ENCODE measurements around the gene FANCG. TPM values are rescaled to one million over a fixed set of nuclear protein-coding genes. Genes with fewer than 3 reads are reported as not detected.

The FANCG gene
- total and polyA plus RNA-seq, 8 donors = 1.3 to 30.9 (median 16.4) TPM

GRCh38 chr9:35044071-35044470 is 35.7 kb downstream of the FANCG start:
- TF ChIP-seq EP300 (IDR thresholded peaks at IDR 0.05) (no peak), POLR2AphosphoS5 (IDR thresholded peaks at IDR 0.05) (no peak), POLR2A (IDR thresholded peaks at IDR 0.05) (no peak)
- TF ChIP-seq, protein P1, sequence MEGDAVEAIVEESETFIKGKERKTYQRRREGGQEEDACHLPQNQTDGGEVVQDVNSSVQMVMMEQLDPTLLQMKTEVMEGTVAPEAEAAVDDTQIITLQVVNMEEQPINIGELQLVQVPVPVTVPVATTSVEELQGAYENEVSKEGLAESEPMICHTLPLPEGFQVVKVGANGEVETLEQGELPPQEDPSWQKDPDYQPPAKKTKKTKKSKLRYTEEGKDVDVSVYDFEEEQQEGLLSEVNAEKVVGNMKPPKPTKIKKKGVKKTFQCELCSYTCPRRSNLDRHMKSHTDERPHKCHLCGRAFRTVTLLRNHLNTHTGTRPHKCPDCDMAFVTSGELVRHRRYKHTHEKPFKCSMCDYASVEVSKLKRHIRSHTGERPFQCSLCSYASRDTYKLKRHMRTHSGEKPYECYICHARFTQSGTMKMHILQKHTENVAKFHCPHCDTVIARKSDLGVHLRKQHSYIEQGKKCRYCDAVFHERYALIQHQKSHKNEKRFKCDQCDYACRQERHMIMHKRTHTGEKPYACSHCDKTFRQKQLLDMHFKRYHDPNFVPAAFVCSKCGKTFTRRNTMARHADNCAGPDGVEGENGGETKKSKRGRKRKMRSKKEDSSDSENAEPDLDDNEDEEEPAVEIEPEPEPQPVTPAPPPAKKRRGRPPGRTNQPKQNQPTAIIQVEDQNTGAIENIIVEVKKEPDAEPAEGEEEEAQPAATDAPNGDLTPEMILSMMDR (IDR thresholded peaks at IDR 0.05) = no peak
- peaks cover 0 to 62% (median 57%) of the 10 kb centered on the region in 4 donors for H3K36me3 ChIP-seq
- no peak overlapping the region for H3K27ac ChIP-seq
- H3K9me3 ChIP-seq = no peaks in the 10 kb centered on the region
- H3K4me3 ChIP-seq = no peak overlapping the region
- no peak for DNase-seq
- no peaks in the 10 kb centered on the region for H3K27me3 ChIP-seq
- 81 to 100% (median 88%) methylated on average over 3 of the region's 3 CpGs for WGBS, 5 donors
- intact Hi-C loops (cut with DNase I; ENCODE audit: low total_unique reads) = no loop called here
- peaks cover 0 to 12% (median 0%) of the 10 kb centered on the region in 4 donors for H3K4me1 ChIP-seq

DNA sequence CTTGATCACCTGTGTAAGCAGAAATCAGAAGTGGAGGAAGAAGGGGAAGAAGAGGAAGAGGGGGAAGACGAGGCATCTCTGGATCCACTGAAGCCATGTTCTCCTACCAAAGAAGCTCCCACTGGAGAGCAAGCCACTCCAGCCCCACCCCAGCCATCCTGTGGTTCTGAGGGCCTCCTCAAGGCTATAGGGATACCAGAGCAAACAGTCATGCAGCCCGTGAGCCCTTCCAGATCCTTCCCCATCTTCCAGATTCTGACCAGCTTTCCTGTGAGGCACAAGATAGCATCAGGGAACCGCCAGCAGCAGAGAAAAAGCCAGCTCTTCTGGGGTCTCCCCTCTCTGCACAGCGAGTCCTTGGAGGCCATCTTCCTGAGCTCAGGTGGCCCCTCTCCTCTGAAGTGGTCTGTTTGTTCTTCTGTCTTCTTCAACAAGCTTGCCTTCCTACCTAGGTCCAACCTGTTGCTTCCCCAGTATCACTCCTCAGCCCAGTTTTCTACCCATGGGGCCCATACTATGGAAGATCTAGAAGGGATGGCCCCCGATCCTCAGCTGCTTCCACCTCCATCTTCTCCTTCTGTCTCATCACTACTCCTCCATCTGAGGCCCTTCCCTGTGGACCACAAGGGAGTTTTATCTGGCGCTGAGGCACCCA is 36.7 kb downstream of the FANCG start:
- intact Hi-C loops (cut with DNase I; ENCODE audit: low total_unique reads) = no loop called here

DNA sequence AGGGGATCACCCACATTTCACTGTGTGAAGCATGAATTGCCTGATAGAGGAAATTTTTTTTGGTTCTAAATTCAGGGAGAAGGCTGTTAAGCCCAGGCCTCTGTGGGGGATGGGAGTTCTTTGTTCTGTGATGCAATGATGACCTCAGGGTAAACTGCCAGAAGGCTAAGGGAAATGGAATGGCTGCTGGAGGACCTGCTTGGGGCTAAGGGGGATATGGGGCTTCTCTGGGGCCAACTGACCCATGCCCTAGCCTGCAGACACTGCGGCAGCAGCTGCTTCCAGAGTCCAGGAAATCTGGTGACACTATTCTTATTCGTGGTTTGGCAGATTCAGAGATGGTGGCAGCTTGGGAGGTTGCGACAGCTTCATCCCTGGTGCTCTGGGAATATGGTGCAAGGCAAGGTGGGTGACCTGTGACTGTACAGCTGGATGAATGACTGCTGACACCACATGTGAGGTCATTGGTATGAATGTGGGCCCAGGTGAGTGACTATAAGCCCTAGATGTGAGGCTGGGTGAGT is 37.6 kb downstream of the FANCG start:
- H3K27me3 ChIP-seq = no peaks in the 10 kb centered on the region
- peaks cover 0 to 12% (median 0%) of the 10 kb centered on the region in 4 donors for H3K4me1 ChIP-seq
- peaks cover 0 to 47% (median 42%) of the 10 kb centered on the region in 4 donors for H3K36me3 ChIP-seq
- TF ChIP-seq POLR2AphosphoS5 (IDR thresholded peaks at IDR 0.05) (no peak), POLR2A (IDR thresholded peaks at IDR 0.05) (no peak), EP300 (IDR thresholded peaks at IDR 0.05) (no peak)
- TF ChIP-seq, protein P1 (IDR thresholded peaks at IDR 0.05) = no peak
- intact Hi-C loops (cut with DNase I; ENCODE audit: low total_unique reads) = no loop called here
- no peak overlapping the region for H3K27ac ChIP-seq
- peak in 1 of 2 donors; percentile 10 for DNase-seq
- no peak overlapping the region for H3K4me3 ChIP-seq
- no peaks in the 10 kb centered on the region for H3K9me3 ChIP-seq
- 72 to 92% (median 84%) methylated on average over 2 to 3 of the region's 3 CpGs for WGBS, 5 donors

More for the DNA sequence above, 36.7 kb downstream of the FANCG start:
- H3K4me3 ChIP-seq = no peak overlapping the region
- 88 to 94% (median 93%) methylated on average over 6 of the region's 6 CpGs for WGBS, 5 donors
- no peak for DNase-seq
- H3K4me1 ChIP-seq = peaks cover 0 to 12% (median 0%) of the 10 kb centered on the region in 4 donors
- no peak overlapping the region for H3K27ac ChIP-seq
- H3K27me3 ChIP-seq = no peaks in the 10 kb centered on the region
- H3K9me3 ChIP-seq = no peaks in the 10 kb centered on the region
- peaks cover 0 to 52% (median 50%) of the 10 kb centered on the region in 4 donors for H3K36me3 ChIP-seq
- TF ChIP-seq POLR2A (IDR thresholded peaks at IDR 0.05) (no peak), POLR2AphosphoS5 (IDR thresholded peaks at IDR 0.05) (no peak), EP300 (IDR thresholded peaks at IDR 0.05) (no peak)
- TF ChIP-seq, protein P1 (IDR thresholded peaks at IDR 0.05) = no peak

- Histone ChIP-seq H3K4me3 (peak overlapping the region; percentile 23 to 35 (median 32)), H3K27ac (peak overlapping the region in 3 of 5 donors; percentile 16 to 61 (median 26))
These were observed 43.7 kb downstream of the FANCG start for GRCh38 chr9:35035851-35036701.

More at GRCh38 chr9:35035851-35036701, 43.7 kb downstream of the FANCG start:
- Histone ChIP-seq H3K9me3 (no peaks in the 10 kb centered on the region), H3K4me1 (peaks cover 4 to 12% (median 8%) of the 10 kb centered on the region in 4 donors), H3K36me3 (peaks cover 0 to 17% (median 8%) of the 10 kb centered on the region in 4 donors), H3K27me3 (no peaks in the 10 kb centered on the region)
- intact Hi-C loops (cut with DNase I; ENCODE audit: low total_unique reads) = no loop called here
- WGBS, 5 donors = 33 to 50% (median 38%) methylated on average over 44 to 48 of the region's 48 CpGs
- TF ChIP-seq POLR2AphosphoS5 (IDR thresholded peaks at IDR 0.05) (peak in 1 of 3 donors; percentile 7), EP300 (IDR thresholded peaks at IDR 0.05) (no peak), POLR2A (IDR thresholded peaks at IDR 0.05) (no peak)
- peak; percentile 39 to 76 for DNase-seq

All from stomach (tissue), 9 donors.